ENCODE measurements around the gene PRAMEF4.
"Not testable (repeated sequence)": the region's sequence is repeated elsewhere in the genome, so short reads cannot be mapped to it uniquely, and the experiment has no call there.

The PRAMEF4 gene

GRCh38 chr1:12886101-12886500 is at the start of gene PRAMEF4:
Gene PRAMEF4, minus strand, starts transcription at chr1:12886201. Its CDS starts 2,807 bp downstream, at chr1:12883394.
- DNase-seq (ENCODE audit: extremely low read depth in 1 of 2, low read depth in 1 of 2) = not testable (repeated sequence)

DNA sequence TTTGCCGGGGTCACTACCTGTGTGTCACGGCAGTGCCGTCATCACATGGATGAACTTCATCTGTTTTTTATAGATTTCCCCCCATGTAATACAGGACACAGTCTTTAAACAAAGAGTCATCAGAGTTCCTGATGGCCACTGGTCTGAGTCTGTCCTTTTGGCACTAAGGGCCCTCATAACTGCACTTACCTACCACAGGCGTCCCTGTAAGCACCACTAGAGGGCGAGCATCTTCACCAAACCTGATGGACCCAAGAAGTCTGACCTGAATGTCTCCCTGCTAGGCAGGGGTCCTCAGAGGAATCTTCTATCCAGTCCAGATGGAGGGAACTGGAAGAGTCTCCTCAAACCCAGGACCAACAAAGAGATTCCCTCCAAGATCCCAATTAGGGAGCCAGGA is 38.4 kb upstream of the PRAMEF4 start:
- DNase-seq (ENCODE audit: extremely low read depth in 1 of 2, low read depth in 1 of 2) = not testable (repeated sequence)

- not testable (repeated sequence) for DNase-seq (ENCODE audit: extremely low read depth in 1 of 2, low read depth in 1 of 2)
These were observed 35.7 kb upstream of the PRAMEF4 start for GRCh38 chr1:12921749-12922148.

DNA sequence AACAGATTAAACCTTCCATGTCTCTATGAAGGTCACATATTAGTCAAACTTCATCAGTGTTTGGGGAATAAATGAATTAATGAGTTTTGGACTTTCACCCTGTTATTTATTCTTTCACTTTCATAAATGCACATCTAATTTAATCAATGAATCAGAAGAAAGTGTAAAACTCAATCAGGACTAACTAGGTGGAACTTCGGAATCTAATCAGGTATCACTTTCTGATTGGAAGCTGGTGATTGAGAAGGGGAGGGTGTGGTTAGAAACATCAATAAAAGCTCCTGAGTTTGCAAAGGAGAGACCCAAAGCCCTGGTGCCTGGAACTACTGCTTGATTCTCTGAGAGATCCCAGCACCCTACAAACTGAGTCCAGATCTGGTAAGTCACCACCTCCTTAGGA is 30.3 kb upstream of the PRAMEF4 start, which contains the start of gene PRAMEF7:
Gene PRAMEF7, plus strand, starts transcription at position 301 of the 400 bp plus-strand sequence. CDS start 1,083 bp downstream, outside the sequence.
- DNase-seq (ENCODE audit: extremely low read depth in 1 of 2, low read depth in 1 of 2) = not testable (repeated sequence)

DNA sequence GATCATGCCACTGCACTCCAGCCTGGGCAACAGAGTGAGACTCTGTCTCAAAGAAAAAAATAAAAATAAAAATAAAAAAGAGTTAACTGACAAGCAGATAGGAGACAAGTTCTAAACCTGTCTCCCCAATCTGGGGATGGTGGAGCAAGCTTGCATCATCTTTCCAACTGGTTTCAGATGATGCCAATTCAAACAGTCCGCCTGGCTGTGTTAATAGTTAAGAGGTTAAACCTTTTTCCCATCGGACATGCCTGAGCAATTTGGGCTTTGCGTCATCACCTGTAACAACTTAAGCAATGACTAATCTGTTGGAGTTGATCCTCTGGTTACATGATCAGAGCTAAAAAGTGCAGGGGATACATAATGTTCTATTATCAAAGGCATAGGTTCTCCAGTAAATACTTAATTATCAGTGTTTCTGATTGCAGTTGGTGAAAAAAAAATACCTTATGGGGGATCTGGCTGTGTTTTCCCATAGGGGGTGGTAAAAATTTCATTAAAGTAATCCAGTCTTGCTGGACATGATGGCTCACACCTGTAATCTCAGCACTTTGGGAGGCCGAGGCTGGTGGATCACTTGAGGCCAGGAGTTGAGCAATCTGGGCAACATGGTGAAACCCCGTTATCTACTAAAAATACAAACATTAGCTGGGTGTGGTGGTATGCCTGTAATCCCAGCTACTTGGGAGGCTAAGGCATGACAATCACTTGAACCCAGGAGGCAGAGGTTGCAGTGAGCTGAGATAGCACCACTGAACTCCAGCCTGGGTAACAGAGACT is 18.0 kb upstream of the PRAMEF4 start:
- not testable (repeated sequence) for DNase-seq (ENCODE audit: extremely low read depth in 1 of 2, low read depth in 1 of 2)

GRCh38 chr1:12899186-12899585 is 13.2 kb upstream of the PRAMEF4 start:
- DNase-seq (ENCODE audit: extremely low read depth in 1 of 2, low read depth in 1 of 2) = not testable (repeated sequence)

DNA sequence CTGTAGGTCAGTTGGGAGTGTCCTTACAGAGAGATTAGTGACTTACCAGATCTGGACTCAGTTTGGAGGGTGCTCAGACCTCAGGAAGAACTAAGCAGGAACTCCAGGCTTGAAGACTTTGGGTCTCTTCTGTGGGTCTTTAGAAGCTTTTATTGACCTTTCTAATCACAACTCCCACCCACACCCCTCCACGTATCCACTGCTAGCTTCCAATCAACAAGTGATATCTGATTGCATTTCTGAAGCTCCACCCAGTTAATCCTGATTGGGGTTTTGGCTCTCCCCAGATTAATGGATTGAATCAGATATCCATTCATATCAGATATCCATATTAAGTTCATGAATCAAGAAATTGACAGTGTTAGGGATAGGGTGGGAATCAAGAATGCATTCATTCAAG is 12.2 kb upstream of the PRAMEF4 start, which contains the start of gene PRAMEF10:
Gene PRAMEF10, minus strand, starts transcription at position 101 of the 400 bp plus-strand sequence. CDS start 2,423 bp downstream, outside the sequence.
- DNase-seq (ENCODE audit: extremely low read depth in 1 of 2, low read depth in 1 of 2) = not testable (repeated sequence)

- not testable (repeated sequence) for DNase-seq (ENCODE audit: extremely low read depth in 1 of 2, low read depth in 1 of 2)
These were observed 7.5 kb downstream of the PRAMEF4 start for GRCh38 chr1:12878453-12878852.

DNA sequence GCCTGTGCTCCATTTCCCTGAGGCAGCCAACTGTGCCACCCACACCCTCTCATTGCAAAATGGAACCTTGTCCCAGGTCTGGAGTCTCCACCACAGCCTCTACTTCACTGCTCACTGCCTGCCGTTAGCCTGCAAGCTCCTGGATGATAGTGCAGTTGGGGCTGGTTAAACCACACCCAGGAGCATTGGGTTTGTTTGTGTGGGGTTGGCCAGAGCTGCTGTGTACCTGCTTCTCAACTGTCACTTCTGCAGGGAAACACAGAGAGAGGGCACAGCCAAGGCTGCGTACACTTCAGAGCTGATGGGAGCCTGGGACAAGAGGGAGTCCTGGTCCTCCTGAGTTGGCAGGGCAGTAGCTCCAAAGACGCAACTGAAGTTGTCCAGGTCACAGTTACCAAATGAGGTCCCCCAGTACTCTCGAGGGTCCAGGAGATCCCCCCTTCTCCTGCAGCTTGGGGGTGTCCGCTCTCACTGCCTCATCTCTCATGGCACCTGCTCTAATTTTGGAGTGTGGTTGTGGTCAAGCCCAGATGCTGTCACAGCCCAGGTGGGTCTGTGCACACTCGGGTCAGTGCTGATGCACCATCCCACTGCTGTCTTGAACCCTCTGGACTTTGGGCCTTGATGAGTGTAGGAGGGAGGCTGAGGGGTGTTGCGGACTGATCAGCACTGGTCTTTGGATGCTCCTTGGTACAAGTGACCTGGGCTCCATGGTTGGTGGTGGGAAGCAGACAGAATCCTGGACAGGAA is 22.7 kb downstream of the PRAMEF4 start:
- DNase-seq (ENCODE audit: extremely low read depth in 1 of 2, low read depth in 1 of 2) = not testable (repeated sequence)

DNA sequence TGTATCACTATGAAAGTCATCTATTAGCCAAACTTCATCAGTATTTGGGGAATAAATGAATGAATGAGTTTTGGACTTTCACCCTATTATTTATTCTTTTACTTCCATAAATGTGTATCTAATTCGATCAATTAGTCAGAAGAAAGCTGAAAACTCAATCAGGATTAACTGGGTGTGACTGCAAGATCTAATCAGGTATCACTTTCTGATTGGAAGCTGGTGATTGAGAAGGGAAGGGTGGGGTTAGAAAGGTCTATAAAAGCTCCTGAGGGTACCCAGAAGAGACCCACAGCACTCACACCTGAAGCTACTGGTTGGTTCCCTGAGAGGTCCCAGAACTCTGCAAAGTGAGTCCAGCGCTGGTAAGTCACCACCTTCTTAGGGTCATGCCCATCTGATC is 29.2 kb downstream of the PRAMEF4 start, which contains the start of gene PRAMEF2:
Gene PRAMEF2, plus strand, starts transcription at position 301 of the 400 bp plus-strand sequence. CDS start 1,924 bp downstream, outside the sequence.
- not testable (repeated sequence) for DNase-seq (ENCODE audit: extremely low read depth in 1 of 2, low read depth in 1 of 2)

DNA sequence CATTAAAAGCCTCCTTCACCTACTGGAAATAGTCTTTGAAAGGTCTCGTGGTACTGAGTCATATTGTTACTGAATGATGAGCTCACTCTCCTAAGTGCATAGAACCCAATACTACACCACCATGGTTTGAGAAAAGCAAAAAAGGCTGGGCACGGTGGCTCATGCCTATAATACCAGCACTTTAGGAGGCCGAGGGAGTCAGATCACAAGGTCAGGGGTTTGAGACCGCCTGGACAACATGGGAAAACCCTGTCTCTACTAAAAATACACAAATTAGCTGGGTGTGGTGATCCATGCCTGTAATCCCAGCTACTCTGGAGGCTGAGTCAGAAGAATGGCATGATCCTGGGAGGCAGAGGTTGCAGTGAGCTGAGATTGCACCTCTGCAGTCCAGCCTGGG is 34.2 kb downstream of the PRAMEF4 start:
- DNase-seq (ENCODE audit: extremely low read depth in 1 of 2, low read depth in 1 of 2) = no peak

- not testable (repeated sequence) for DNase-seq (ENCODE audit: extremely low read depth in 1 of 2, low read depth in 1 of 2)
These were observed 37.4 kb downstream of the PRAMEF4 start, which contains the start of gene HNRNPCL1 for GRCh38 chr1:12848620-12849019. Gene HNRNPCL1, minus strand, starts transcription at chr1:12848720. Its CDS starts 431 bp downstream, at chr1:12848289.

GRCh38 chr1:12833251-12833650 is 52.8 kb downstream of the PRAMEF4 start:
- DNase-seq (ENCODE audit: extremely low read depth in 1 of 2, low read depth in 1 of 2) = not testable (repeated sequence)

GRCh38 chr1:12831310-12831709 is 54.7 kb downstream of the PRAMEF4 start, which contains the start of gene PRAMEF11:
Gene PRAMEF11, minus strand, starts transcription at chr1:12831410. Its CDS starts 2,621 bp downstream, at chr1:12828789.
- not testable (repeated sequence) for DNase-seq (ENCODE audit: extremely low read depth in 1 of 2, low read depth in 1 of 2)

Data from stimulated activated CD8-positive, alpha-beta memory T cell treated with anti-CD3 and anti-CD28 coated beads, Interleukin-7, amount 100 ng/mL, for 48 hours (primary cell).